Loucy (cell line): ENCODE data around the gene TRAF2.

Experiments used
- H2AFZ ChIP-seq: fragments of 200-600 bp; sonication (generic); 2 replicates; pipeline ENCODE4 v1.6.0; 2016; ENCODE audit warnings: antibody characterized with exemption, mild to moderate bottlenecking, low read length, moderate library complexity
- H3F3A ChIP-seq: fragments of 200-600 bp; 2 replicates; pipeline ENCODE4 v1.6.0; 2016; ENCODE audit warnings: antibody characterized with exemption, low read depth, mild to moderate bottlenecking
- H3K27me3 ChIP-seq: fragments of 200-600 bp; sonication (generic); 2 replicates; pipeline ENCODE4 v1.6.1; 2014; ENCODE audit warnings: low read length, mild to moderate bottlenecking; ENCODE audit not compliant: insufficient read depth, poor library complexity, severe bottlenecking
- H3K36me3 ChIP-seq: fragments of 200-600 bp; sonication (generic); 2 replicates; pipeline ENCODE4 v1.6.1; 2016; ENCODE audit warnings: low read length; ENCODE audit not compliant: insufficient read depth
- H3K4me1 ChIP-seq: fragments of 200-600 bp; sonication (generic); 2 replicates; pipeline ENCODE4 v1.5.1; 2014; ENCODE audit warnings: low read length, mild to moderate bottlenecking; ENCODE audit not compliant: insufficient read depth, poor library complexity, severe bottlenecking
- H3K4me2 ChIP-seq: fragments of 200-600 bp; sonication (generic); 2 replicates; pipeline ENCODE4 v1.6.0; 2014; ENCODE audit warnings: antibody characterized with exemption, low read length, low read depth, mild to moderate bottlenecking; ENCODE audit not compliant: poor library complexity, severe bottlenecking
- H3K4me3 ChIP-seq: fragments of 200-600 bp; sonication (generic); 2 replicates; pipeline ENCODE4 v1.5.1; 2014; ENCODE audit warnings: low read length, mild to moderate bottlenecking, mixed read lengths; ENCODE audit not compliant: poor library complexity, severe bottlenecking
- H3K79me2 ChIP-seq: fragments of 200-600 bp; sonication (generic); 2 replicates; pipeline ENCODE4 v1.6.1; 2014; ENCODE audit warnings: low read length; ENCODE audit not compliant: insufficient read depth
- H3K9ac ChIP-seq: fragments of 200-600 bp; sonication (generic); 2 replicates; pipeline ENCODE4 v1.6.0; 2014; ENCODE audit warnings: mild to moderate bottlenecking, low read depth, low read length, moderate library complexity; ENCODE audit not compliant: poor library complexity, severe bottlenecking
- H3K9me2 ChIP-seq: fragments of 200-600 bp; sonication (generic); replicated peaks from 2 replicates; pipeline ENCODE4 v1.6.1; 2016; ENCODE audit warnings: low read depth, low read length, mixed read lengths
- H3K9me3 ChIP-seq: fragments of 200-600 bp; sonication (generic); 2 replicates; pipeline ENCODE4 v1.6.1; 2014; ENCODE audit warnings: mild to moderate bottlenecking, antibody characterized with exemption, low read length, low read depth; ENCODE audit not compliant: insufficient read depth
- H4K20me1 ChIP-seq: fragments of 200-600 bp; sonication (generic); 2 replicates; pipeline ENCODE4 v1.6.0; 2014; ENCODE audit warnings: antibody characterized with exemption, low read length, mild to moderate bottlenecking; ENCODE audit not compliant: insufficient read depth, poor library complexity, severe bottlenecking
- EZH2phosphoT487 ChIP-seq: fragments of 200-600 bp; IDR thresholded peaks from 2 replicates; pipeline ENCODE4 v1.6.1; 2018; ENCODE audit warnings: antibody characterized with exemption, mild to moderate bottlenecking, moderate library complexity, borderline replicate concordance
- TF ChIP-seq, protein P1 (sequence below): fragments of 200-600 bp; sonication (generic); conservative IDR thresholded peaks from 2 replicates; pipeline ENCODE4 v1.5.1; 2014; ENCODE audit warnings: mild to moderate bottlenecking, antibody characterized with exemption, low read length

TRAF2 gene

DNA sequence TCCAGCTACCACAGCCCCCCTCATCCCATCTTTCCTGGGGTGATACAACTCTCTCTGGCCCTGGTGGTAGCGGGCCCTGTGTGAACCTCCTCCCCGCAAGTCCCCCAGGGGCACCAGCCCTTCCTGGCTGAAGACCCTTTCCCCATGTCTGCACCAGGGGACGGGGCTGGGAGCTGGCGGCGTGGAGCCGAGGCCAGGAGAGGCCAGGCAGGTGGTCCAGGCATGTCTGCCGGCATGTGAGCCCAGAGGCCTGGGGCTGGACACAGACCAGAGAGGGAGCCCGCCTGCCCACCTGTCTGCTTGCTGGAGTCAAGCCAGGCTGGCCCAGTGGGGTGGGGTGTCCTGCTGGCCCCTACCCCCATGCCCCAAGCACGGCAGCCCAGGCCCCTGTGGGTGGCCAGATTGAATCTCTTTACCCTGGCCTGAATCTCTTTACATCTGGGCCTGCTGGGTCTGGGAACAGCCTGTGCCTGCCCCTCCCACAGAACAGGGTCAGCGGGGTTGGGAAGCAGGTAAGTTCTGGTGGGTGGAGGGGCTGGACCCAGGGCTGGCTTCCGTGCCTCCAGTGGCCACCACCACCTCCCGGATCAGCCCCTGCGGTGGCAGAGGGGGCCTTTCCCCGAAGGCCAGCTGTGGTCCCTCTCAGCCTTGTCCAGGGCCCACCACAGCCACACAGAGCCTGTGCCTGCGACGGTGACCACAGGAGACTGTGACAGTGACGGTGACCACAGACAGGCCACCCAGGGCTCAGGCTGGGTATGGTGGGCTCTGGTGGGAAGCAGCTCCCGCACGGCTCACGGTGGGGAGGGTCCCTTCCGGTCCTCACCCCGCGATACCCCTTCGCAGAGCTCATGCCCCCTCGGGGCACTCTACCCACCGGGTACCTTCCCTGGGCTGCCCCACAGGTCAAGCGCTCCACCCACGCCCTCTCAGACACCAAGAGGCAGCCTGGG lies 72.9 kb downstream of the TRAF2 start:
- Histone ChIP-seq H3K36me3 (no peaks in the 10 kb centered on the region), H3K4me2 (no peak overlapping the region), H3F3A (no peaks in the 10 kb centered on the region), H2AFZ (no peak overlapping the region), H3K79me2 (no peaks in the 10 kb centered on the region), H3K9me3 (no peaks in the 10 kb centered on the region), H3K9ac (no peak overlapping the region), H3K9me2 (no peaks in the 10 kb centered on the region), H4K20me1 (no peaks in the 10 kb centered on the region), H3K4me1 (no peaks in the 10 kb centered on the region), H3K27me3 (no peaks in the 10 kb centered on the region), H3K4me3 (no peak overlapping the region)
- TF ChIP-seq, protein P1, sequence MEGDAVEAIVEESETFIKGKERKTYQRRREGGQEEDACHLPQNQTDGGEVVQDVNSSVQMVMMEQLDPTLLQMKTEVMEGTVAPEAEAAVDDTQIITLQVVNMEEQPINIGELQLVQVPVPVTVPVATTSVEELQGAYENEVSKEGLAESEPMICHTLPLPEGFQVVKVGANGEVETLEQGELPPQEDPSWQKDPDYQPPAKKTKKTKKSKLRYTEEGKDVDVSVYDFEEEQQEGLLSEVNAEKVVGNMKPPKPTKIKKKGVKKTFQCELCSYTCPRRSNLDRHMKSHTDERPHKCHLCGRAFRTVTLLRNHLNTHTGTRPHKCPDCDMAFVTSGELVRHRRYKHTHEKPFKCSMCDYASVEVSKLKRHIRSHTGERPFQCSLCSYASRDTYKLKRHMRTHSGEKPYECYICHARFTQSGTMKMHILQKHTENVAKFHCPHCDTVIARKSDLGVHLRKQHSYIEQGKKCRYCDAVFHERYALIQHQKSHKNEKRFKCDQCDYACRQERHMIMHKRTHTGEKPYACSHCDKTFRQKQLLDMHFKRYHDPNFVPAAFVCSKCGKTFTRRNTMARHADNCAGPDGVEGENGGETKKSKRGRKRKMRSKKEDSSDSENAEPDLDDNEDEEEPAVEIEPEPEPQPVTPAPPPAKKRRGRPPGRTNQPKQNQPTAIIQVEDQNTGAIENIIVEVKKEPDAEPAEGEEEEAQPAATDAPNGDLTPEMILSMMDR: no peak
- no peak for TF ChIP-seq EZH2phosphoT487

DNA sequence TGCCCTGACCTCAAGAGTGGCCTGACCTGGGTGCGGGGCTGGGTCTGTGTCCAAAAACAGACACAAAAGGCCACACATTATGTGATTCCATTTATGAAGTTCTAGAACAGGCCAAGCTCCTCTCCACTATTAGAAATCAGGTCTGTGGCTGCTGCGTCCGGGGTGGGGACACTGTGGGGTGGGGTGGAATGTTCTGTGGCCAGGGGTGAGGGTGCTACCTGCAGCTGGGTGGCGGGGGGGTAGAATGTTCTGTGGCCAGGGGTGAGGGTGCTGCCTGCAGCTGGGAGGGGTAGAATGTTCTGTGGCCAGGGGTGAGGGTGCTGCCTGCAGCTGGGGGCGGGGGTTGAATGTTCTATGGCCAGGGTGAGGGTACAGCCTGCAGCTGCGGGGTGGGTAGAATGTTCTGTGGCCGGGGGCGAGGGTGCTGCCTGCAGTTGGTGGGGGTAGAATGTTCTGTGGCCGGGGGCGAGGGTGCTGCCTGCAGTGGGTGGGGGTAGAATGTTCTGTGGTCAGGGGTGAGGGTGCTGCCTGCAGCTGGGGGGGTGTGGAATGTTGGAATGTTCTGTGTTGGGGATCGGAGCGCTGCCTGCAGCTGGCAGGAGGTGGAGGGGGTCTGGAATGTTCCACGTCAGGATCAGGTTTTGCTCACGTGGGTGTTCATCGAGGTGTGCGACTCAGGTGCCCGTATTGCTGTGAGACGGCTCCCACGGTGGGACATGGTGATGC lies 74.1 kb downstream of the TRAF2 start:
- no peak overlapping the region for H3K4me3 ChIP-seq
- H2AFZ ChIP-seq: no peak overlapping the region
- H3K4me2 ChIP-seq: no peak overlapping the region
- no peaks in the 10 kb centered on the region for H3K36me3 ChIP-seq
- no peaks in the 10 kb centered on the region for H3K4me1 ChIP-seq
- no peaks in the 10 kb centered on the region for H4K20me1 ChIP-seq
- H3K79me2 ChIP-seq: no peaks in the 10 kb centered on the region
- TF ChIP-seq EZH2phosphoT487: no peak
- TF ChIP-seq, protein P1: no peak
- H3K27me3 ChIP-seq: no peaks in the 10 kb centered on the region
- H3K9ac ChIP-seq: no peak overlapping the region
- H3F3A ChIP-seq: no peaks in the 10 kb centered on the region
- H3K9me3 ChIP-seq: no peaks in the 10 kb centered on the region
- no peaks in the 10 kb centered on the region for H3K9me2 ChIP-seq

DNA sequence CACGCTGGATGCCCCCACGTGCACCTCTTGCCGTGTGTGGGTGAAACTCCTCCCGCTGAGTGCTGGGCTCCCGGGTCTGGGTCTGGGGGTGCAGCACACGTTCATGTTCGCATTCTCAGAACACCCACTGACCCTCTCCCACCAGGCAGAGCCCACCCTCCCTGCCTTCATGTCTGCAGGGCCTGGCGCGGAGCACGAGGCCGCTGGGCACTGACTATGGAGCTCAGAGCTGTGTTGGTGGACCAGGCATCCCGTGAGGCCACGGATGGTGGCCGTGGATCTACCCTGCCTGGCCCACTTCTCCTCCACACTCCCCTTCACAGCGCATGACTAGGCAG lies 74.6 kb downstream of the TRAF2 start:
- no peaks in the 10 kb centered on the region for H3K9me3 ChIP-seq
- H3K4me3 ChIP-seq: no peak overlapping the region
- no peak overlapping the region for H3K9ac ChIP-seq
- no peaks in the 10 kb centered on the region for H3F3A ChIP-seq
- no peak overlapping the region for H3K4me2 ChIP-seq
- no peak overlapping the region for H2AFZ ChIP-seq
- H3K9me2 ChIP-seq: no peaks in the 10 kb centered on the region
- no peaks in the 10 kb centered on the region for H3K27me3 ChIP-seq
- H4K20me1 ChIP-seq: no peaks in the 10 kb centered on the region
- peaks cover 5% of the 10 kb centered on the region for H3K4me1 ChIP-seq
- H3K36me3 ChIP-seq: no peaks in the 10 kb centered on the region
- H3K79me2 ChIP-seq: no peaks in the 10 kb centered on the region
- no peak for TF ChIP-seq EZH2phosphoT487
- TF ChIP-seq, protein P1: no peak
